GM12872 (cell line): ENCODE measurements around the gene PAPPA2.

ENCODE experiments used
- CTCF ChIP-seq: IDR thresholded peaks from 3 replicates; pipeline ENCODE4 v1.5.1; 2011; ENCODE audit warnings: low read depth, mild to moderate bottlenecking, low read length, moderate library complexity; ENCODE audit not compliant: insufficient read depth

The PAPPA2 gene

GRCh38 chr1:176701151-176701866, 238.3 kb downstream of the PAPPA2 start:
- TF ChIP-seq CTCF, result no peak

GRCh38 chr1:176702901-176703300, 239.9 kb downstream of the PAPPA2 start:
- no peak for TF ChIP-seq CTCF

GRCh38 chr1:176705585-176705984, 242.6 kb downstream of the PAPPA2 start:
- TF ChIP-seq CTCF, result no peak

DNA sequence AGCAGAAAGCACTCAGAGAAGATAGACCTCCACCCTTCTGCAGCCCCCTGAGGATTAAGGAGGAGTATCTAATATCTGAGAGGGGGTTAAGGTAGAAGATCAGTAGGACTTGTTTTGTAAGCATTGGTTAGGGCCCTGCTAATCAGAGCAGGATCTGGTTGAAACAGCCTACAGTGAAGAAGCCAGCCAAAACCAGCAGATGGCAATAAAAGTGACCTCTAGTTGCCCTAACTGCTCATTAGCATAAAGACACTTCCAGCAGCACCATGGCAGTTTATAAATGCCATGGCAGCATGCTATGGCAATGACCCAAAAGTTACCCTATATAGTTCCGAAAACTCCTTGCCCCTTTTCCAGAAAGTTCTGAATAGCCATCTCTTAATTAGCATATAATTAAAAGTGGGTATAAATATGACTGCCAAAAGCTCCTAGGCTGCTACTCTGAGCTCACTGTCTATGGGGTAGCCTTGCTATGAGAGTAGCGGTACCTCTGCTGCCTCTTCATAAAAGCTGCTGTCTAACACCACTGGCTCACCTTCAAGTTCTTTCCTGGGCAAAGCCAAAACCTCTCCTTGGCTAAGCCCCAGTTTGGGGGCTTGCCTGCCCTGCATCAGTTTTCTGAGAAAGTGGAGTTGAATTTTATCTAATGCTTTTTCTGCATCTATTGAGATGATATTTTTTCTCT, 254.2 kb downstream of the PAPPA2 start:
- TF ChIP-seq CTCF, result 0 out of 3 replicates have a peak, but pooled peaks have one; percentile 9

DNA sequence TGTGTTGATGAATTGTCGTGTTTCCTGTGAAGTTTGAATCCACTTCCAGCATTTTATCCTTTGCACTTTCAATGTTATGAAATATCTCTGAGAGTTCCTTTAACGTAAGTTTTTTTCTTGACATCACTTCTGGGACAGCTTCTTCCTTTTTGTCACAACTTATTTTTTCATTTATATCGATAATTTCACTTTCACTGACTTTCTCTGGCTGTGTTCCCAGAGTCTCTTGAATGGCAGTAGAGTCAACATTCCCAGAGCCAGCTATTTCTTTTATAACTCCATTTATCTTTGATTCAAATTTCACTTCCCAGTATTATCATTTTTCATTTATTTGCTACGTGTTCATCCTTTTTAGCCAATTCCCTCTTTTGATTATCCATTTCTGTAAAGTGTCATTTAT, 256.5 kb downstream of the PAPPA2 start:
- no peak for TF ChIP-seq CTCF

- TF ChIP-seq CTCF, result no peak
These were observed 257.9 kb downstream of the PAPPA2 start for GRCh38 chr1:176720838-176721237.

GRCh38 chr1:176733661-176734060, 270.7 kb downstream of the PAPPA2 start:
- TF ChIP-seq CTCF, result no peak
